ENCODE data around the gene BCKDHA.

Gene BCKDHA

GRCh38 chr19:41397086-41398049 lies at the start of gene BCKDHA, which contains the start of gene EXOSC5:
TSS of gene BCKDHA (plus strand) at chr19:41397818. CDS start at chr19:41397828, 10 bp downstream.
TSS of gene EXOSC5 (minus strand) at chr19:41397359. CDS start at chr19:41397328, 31 bp downstream.
- peak within 1 kb of the TSS; percentile 90 to 99 (median 95) for H3K4me3 ChIP-seq (ENCODE audit: low read depth in 1 of 5, low read length in 5 of 5)
- H3K4me1 ChIP-seq (ENCODE audit: control insufficient read depth in 5 of 5, insufficient read depth in 5 of 5, low read length in 5 of 5), result peaks cover 9 to 37% (median 28%) of the 10 kb centered on the region in 5 donors
- no peaks in the 10 kb centered on the region for H3K9me3 ChIP-seq (ENCODE audit: control insufficient read depth in 5 of 5, low read length in 5 of 5)
- no peaks in the 10 kb centered on the region for H3K27me3 ChIP-seq (ENCODE audit: control insufficient read depth in 5 of 5, insufficient read depth in 4 of 5, low read length in 5 of 5)
- H3K27ac ChIP-seq (ENCODE audit: low read depth, low read length), result peak within 1 kb of the TSS; percentile 97
- peaks cover 0 to 7% (median 0%) of the 10 kb centered on the region in 5 donors for H3K36me3 ChIP-seq (ENCODE audit: control insufficient read depth in 5 of 5, insufficient read depth in 5 of 5, low read length in 5 of 5)
- peak within 1 kb of the TSS; percentile 16 to 97 (median 92) for H3K9ac ChIP-seq (ENCODE audit: low read length in 5 of 5)

GRCh38 chr19:41350735-41351338 lies 46.8 kb upstream of the BCKDHA start:
- Histone ChIP-seq H3K9ac (ENCODE audit: low read length in 5 of 5) (peak overlapping the region in 4 of 5 donors; percentile 35 to 80 (median 78)), H3K27me3 (ENCODE audit: control insufficient read depth in 5 of 5, insufficient read depth in 4 of 5, low read length in 5 of 5) (peaks cover 0 to 18% (median 6%) of the 10 kb centered on the region in 5 donors), H3K4me1 (ENCODE audit: control insufficient read depth in 5 of 5, insufficient read depth in 5 of 5, low read length in 5 of 5) (peaks cover 4 to 66% (median 42%) of the 10 kb centered on the region in 5 donors), H3K27ac (ENCODE audit: low read depth, low read length) (peak overlapping the region; percentile 71), H3K9me3 (ENCODE audit: control insufficient read depth in 5 of 5, low read length in 5 of 5) (no peaks in the 10 kb centered on the region), H3K36me3 (ENCODE audit: control insufficient read depth in 5 of 5, insufficient read depth in 5 of 5, low read length in 5 of 5) (peaks cover 0 to 19% (median 7%) of the 10 kb centered on the region in 5 donors), H3K4me3 (ENCODE audit: low read depth in 1 of 5, low read length in 5 of 5) (peak overlapping the region; percentile 69 to 89 (median 79))

- Histone ChIP-seq H3K27me3 (ENCODE audit: control insufficient read depth in 5 of 5, insufficient read depth in 4 of 5, low read length in 5 of 5) (peaks cover 0 to 18% (median 6%) of the 10 kb centered on the region in 5 donors), H3K36me3 (ENCODE audit: control insufficient read depth in 5 of 5, insufficient read depth in 5 of 5, low read length in 5 of 5) (peaks cover 0 to 12% (median 5%) of the 10 kb centered on the region in 5 donors), H3K4me3 (ENCODE audit: low read depth in 1 of 5, low read length in 5 of 5) (peak overlapping the region; percentile 69 to 89 (median 83)), H3K27ac (ENCODE audit: low read depth, low read length) (peak overlapping the region; percentile 71), H3K9me3 (ENCODE audit: control insufficient read depth in 5 of 5, low read length in 5 of 5) (no peaks in the 10 kb centered on the region), H3K9ac (ENCODE audit: low read length in 5 of 5) (peak overlapping the region; percentile 9 to 80 (median 77)), H3K4me1 (ENCODE audit: control insufficient read depth in 5 of 5, insufficient read depth in 5 of 5, low read length in 5 of 5) (peaks cover 4 to 70% (median 42%) of the 10 kb centered on the region in 5 donors)
These were observed 46.0 kb upstream of the BCKDHA start for GRCh38 chr19:41351339-41352245.

GRCh38 chr19:41352279-41352608 lies 45.4 kb upstream of the BCKDHA start:
- H3K4me3 ChIP-seq (ENCODE audit: low read depth in 1 of 5, low read length in 5 of 5), result peak overlapping the region; percentile 69 to 89 (median 83)
- H3K4me1 ChIP-seq (ENCODE audit: control insufficient read depth in 5 of 5, insufficient read depth in 5 of 5, low read length in 5 of 5), result peaks cover 4 to 77% (median 42%) of the 10 kb centered on the region in 5 donors
- no peaks in the 10 kb centered on the region for H3K9me3 ChIP-seq (ENCODE audit: control insufficient read depth in 5 of 5, low read length in 5 of 5)
- H3K27me3 ChIP-seq (ENCODE audit: control insufficient read depth in 5 of 5, insufficient read depth in 4 of 5, low read length in 5 of 5), result peaks cover 0 to 18% (median 6%) of the 10 kb centered on the region in 5 donors
- peak overlapping the region in 4 of 5 donors; percentile 9 to 80 (median 78) for H3K9ac ChIP-seq (ENCODE audit: low read length in 5 of 5)
- peak overlapping the region; percentile 71 for H3K27ac ChIP-seq (ENCODE audit: low read depth, low read length)
- H3K36me3 ChIP-seq (ENCODE audit: control insufficient read depth in 5 of 5, insufficient read depth in 5 of 5, low read length in 5 of 5), result peaks cover 0 to 8% (median 2%) of the 10 kb centered on the region in 5 donors

GRCh38 chr19:41352609-41353465 lies 44.8 kb upstream of the BCKDHA start:
- Histone ChIP-seq H3K9me3 (ENCODE audit: control insufficient read depth in 5 of 5, low read length in 5 of 5) (no peaks in the 10 kb centered on the region), H3K9ac (ENCODE audit: low read length in 5 of 5) (peak overlapping the region in 4 of 5 donors; percentile 9 to 80 (median 78)), H3K27me3 (ENCODE audit: control insufficient read depth in 5 of 5, insufficient read depth in 4 of 5, low read length in 5 of 5) (peaks cover 0 to 18% (median 6%) of the 10 kb centered on the region in 5 donors), H3K27ac (ENCODE audit: low read depth, low read length) (peak overlapping the region; percentile 71), H3K4me3 (ENCODE audit: low read depth in 1 of 5, low read length in 5 of 5) (peak overlapping the region; percentile 69 to 89 (median 83)), H3K4me1 (ENCODE audit: control insufficient read depth in 5 of 5, insufficient read depth in 5 of 5, low read length in 5 of 5) (peaks cover 4 to 81% (median 42%) of the 10 kb centered on the region in 5 donors), H3K36me3 (ENCODE audit: control insufficient read depth in 5 of 5, insufficient read depth in 5 of 5, low read length in 5 of 5) (peaks cover 0 to 4% (median 2%) of the 10 kb centered on the region in 5 donors)

- Histone ChIP-seq H3K9ac (ENCODE audit: low read length in 5 of 5) (peak within 1 kb of the TSS in 4 of 5 donors; percentile 9 to 80 (median 78)), H3K9me3 (ENCODE audit: control insufficient read depth in 5 of 5, low read length in 5 of 5) (no peaks in the 10 kb centered on the region), H3K27me3 (ENCODE audit: control insufficient read depth in 5 of 5, insufficient read depth in 4 of 5, low read length in 5 of 5) (peaks cover 0 to 18% (median 6%) of the 10 kb centered on the region in 5 donors), H3K4me3 (ENCODE audit: low read depth in 1 of 5, low read length in 5 of 5) (peak within 1 kb of the TSS; percentile 69 to 89 (median 78)), H3K4me1 (ENCODE audit: control insufficient read depth in 5 of 5, insufficient read depth in 5 of 5, low read length in 5 of 5) (peaks cover 4 to 85% (median 42%) of the 10 kb centered on the region in 5 donors), H3K27ac (ENCODE audit: low read depth, low read length) (peak within 1 kb of the TSS; percentile 71), H3K36me3 (ENCODE audit: control insufficient read depth in 5 of 5, insufficient read depth in 5 of 5, low read length in 5 of 5) (no peaks in the 10 kb centered on the region)
These were observed 43.9 kb upstream of the BCKDHA start, which contains the start of gene TGFB1 for GRCh38 chr19:41353466-41354342. TSS of gene TGFB1 (minus strand) at chr19:41353922. CDS start at chr19:41353044, 878 bp downstream.

GRCh38 chr19:41354343-41354953 lies 43.2 kb upstream of the BCKDHA start:
- peak overlapping the region; percentile 71 for H3K27ac ChIP-seq (ENCODE audit: low read depth, low read length)
- H3K9ac ChIP-seq (ENCODE audit: low read length in 5 of 5), result peak overlapping the region in 1 of 5 donors; percentile 56
- peaks cover 0 to 18% (median 6%) of the 10 kb centered on the region in 5 donors for H3K27me3 ChIP-seq (ENCODE audit: control insufficient read depth in 5 of 5, insufficient read depth in 4 of 5, low read length in 5 of 5)
- H3K4me1 ChIP-seq (ENCODE audit: control insufficient read depth in 5 of 5, insufficient read depth in 5 of 5, low read length in 5 of 5), result peaks cover 0 to 77% (median 42%) of the 10 kb centered on the region in 5 donors
- H3K36me3 ChIP-seq (ENCODE audit: control insufficient read depth in 5 of 5, insufficient read depth in 5 of 5, low read length in 5 of 5), result no peaks in the 10 kb centered on the region
- H3K4me3 ChIP-seq (ENCODE audit: low read depth in 1 of 5, low read length in 5 of 5), result peak overlapping the region; percentile 34 to 89 (median 40)
- no peaks in the 10 kb centered on the region for H3K9me3 ChIP-seq (ENCODE audit: control insufficient read depth in 5 of 5, low read length in 5 of 5)

GRCh38 chr19:41355035-41355434 lies 42.6 kb upstream of the BCKDHA start:
- peaks cover 0 to 18% (median 6%) of the 10 kb centered on the region in 5 donors for H3K27me3 ChIP-seq (ENCODE audit: control insufficient read depth in 5 of 5, insufficient read depth in 4 of 5, low read length in 5 of 5)
- no peak overlapping the region for H3K4me3 ChIP-seq (ENCODE audit: low read depth in 1 of 5, low read length in 5 of 5)
- no peak overlapping the region for H3K27ac ChIP-seq (ENCODE audit: low read depth, low read length)
- H3K36me3 ChIP-seq (ENCODE audit: control insufficient read depth in 5 of 5, insufficient read depth in 5 of 5, low read length in 5 of 5), result no peaks in the 10 kb centered on the region
- no peaks in the 10 kb centered on the region for H3K9me3 ChIP-seq (ENCODE audit: control insufficient read depth in 5 of 5, low read length in 5 of 5)
- H3K4me1 ChIP-seq (ENCODE audit: control insufficient read depth in 5 of 5, insufficient read depth in 5 of 5, low read length in 5 of 5), result peaks cover 0 to 71% (median 37%) of the 10 kb centered on the region in 5 donors
- H3K9ac ChIP-seq (ENCODE audit: low read length in 5 of 5), result no peak overlapping the region
